DMS 273 (cell line): ENCODE measurements around the gene SMYD3.

Experiments used
- DNase-seq: peaks from one replicate; lab custom pipeline; 2025; ENCODE audit not compliant: unreplicated experiment; lab: John Stamatoyannopoulos, UW

Gene SMYD3

GRCh38 chr1:245710961-245711903 is 795.8 kb downstream of the SMYD3 start:
- no peak for DNase-seq

- no peak for DNase-seq
Measured at GRCh38 chr1:245707941-245708340, 799.1 kb downstream of the SMYD3 start.

GRCh38 chr1:245704765-245705164 is 802.3 kb downstream of the SMYD3 start:
- DNase-seq: no peak

DNA sequence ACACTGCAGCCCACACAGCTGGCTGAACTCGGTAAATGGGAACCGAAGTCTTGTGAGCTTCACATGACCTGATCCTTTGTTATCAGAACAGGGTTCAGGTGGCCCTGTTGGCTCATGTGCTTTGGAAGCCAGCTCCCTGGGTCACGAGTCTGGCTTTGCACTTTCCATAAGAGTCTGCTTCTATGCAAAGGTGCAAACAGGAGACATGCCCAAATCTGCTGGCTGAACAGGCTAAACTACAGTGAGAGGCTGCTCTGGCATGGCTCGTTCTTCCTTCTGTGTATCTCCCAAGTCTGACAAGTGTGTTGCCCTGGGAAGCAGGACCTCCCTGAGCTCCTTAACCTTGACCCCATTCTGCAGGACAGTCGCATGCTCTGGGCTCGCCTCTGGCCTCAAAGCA is 802.7 kb downstream of the SMYD3 start:
- DNase-seq: no peak

DNA sequence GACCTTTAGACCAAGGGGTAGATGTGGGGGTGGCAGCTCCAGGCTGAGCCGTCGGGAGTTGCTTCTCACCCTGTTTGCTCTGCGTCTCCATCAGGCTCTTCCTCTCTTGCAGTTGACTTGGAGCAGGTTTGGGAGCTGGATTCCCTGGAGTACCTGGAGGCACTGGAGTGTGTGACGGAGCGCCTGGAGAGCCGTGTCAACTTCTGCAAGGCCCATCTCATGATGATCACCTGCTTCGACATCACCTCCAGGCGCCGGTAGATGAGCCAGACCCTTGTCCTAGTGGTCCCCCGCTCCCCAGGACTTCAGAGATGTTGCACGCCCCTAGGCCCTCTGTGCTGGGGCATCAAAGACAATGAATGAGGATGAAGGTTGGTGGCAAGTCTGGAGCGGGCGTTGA is 804.7 kb downstream of the SMYD3 start:
- no peak for DNase-seq

- no peak for DNase-seq
Measured at GRCh38 chr1:245701631-245702030, 805.4 kb downstream of the SMYD3 start.

GRCh38 chr1:245700631-245701030 is 806.4 kb downstream of the SMYD3 start:
- DNase-seq: no peak
